B cell (primary cell): ENCODE measurements around the gene CNGA3. TPM values are rescaled to one million over a fixed set of nuclear protein-coding genes. Genes with fewer than 3 reads are reported as not detected.

Experiments used
- ATAC-seq: fragments of 200-7000 bp; cut with Tn5 transposase; one replicate; pipeline ENCODE4 v1.10.0; 2021; ENCODE audit warnings: low read depth, mild to moderate bottlenecking, moderate number of reproducible peaks, moderate library complexity
- CTCF ChIA-PET: fragments of 350-600 bp; sonication (Branson Sonifier 250); formaldehyde crosslinking; loops from one replicate; lab custom pipeline; 2021; ENCODE audit warnings: antibody characterized with exemption, inconsistent platforms; lab: Charles Lee
- POLR2A ChIA-PET: fragments of 350-600 bp; sonication (Branson Sonifier 250); formaldehyde crosslinking; loops from one replicate; lab custom pipeline; 2021; ENCODE audit warnings: antibody characterized with exemption; lab: Charles Lee
- DNase-seq: peaks from one replicate; pipeline ENCODE4 v3.0.0; 2013
- H2AFZ ChIP-seq: 2 replicates; pipeline ENCODE4 v1.6.1; 2012; ENCODE audit warnings: mild to moderate bottlenecking, low read depth, low read length; ENCODE audit not compliant: insufficient read depth, poor library complexity, severe bottlenecking
- H3K27ac ChIP-seq, 2 donors: 1 replicate in 1 of 2; 2 replicates in 1 of 2; pipeline ENCODE4 v1.5.1; 2012 to 2013; ENCODE audit warnings: low read length in 2 of 2, mild to moderate bottlenecking in 2 of 2, moderate library complexity in 1 of 2
- H3K27me3 ChIP-seq, 4 experiments: fragments of 200-600 bp in 1 of 4; sonication (generic) in 1 of 4; replicated peaks in 1 of 4; 1 replicate in 2 of 4; 2 replicates in 2 of 4; pipeline versions ENCODE4 v1.6.1 to v1.7.0; 2013 to 2016; ENCODE audit warnings: low read length in 3 of 4, mild to moderate bottlenecking in 2 of 4, mixed read lengths in 1 of 4, moderate library complexity in 1 of 4; ENCODE audit not compliant: insufficient read depth in 4 of 4, control insufficient read depth in 3 of 4; ENCODE audit errors: control extremely low read depth in 1 of 4
- H3K36me3 ChIP-seq, 2 experiments: replicated peaks in 1 of 2; 1 replicate in 1 of 2; 2 replicates in 1 of 2; pipeline versions ENCODE4 v1.6.1 to v1.7.1; 2013; ENCODE audit warnings: low read length in 1 of 2; ENCODE audit not compliant: insufficient read depth in 2 of 2, control insufficient read depth in 1 of 2; ENCODE audit errors: control extremely low read depth in 1 of 2, extremely low read depth in 1 of 2
- H3K4me1 ChIP-seq, 2 donors: fragments of 200-600 bp in 1 of 2; sonication (generic) in 1 of 2; 1 replicate in 1 of 2; 2 replicates in 1 of 2; pipeline versions ENCODE4 v1.5.1 to v1.6.1; 2013 to 2017; ENCODE audit warnings: low read length in 2 of 2; ENCODE audit not compliant: control insufficient read depth in 2 of 2, insufficient read depth in 2 of 2
- H3K4me2 ChIP-seq: replicated peaks from 2 replicates; pipeline ENCODE3; 2012; ENCODE audit warnings: mild to moderate bottlenecking, low read depth, low read length; ENCODE audit not compliant: poor library complexity, severe bottlenecking
- H3K4me3 ChIP-seq, 5 experiments: fragments of 200-600 bp in 1 of 5; sonication (generic) in 1 of 5; 1 replicate in 3 of 5; 2 replicates in 2 of 5; pipeline versions ENCODE4 v1.5.1 to v1.7.0; 2011 to 2016; ENCODE audit warnings: low read length in 4 of 5, mild to moderate bottlenecking in 4 of 5, low read depth in 2 of 5, control low read depth in 1 of 5, moderate library complexity in 1 of 5; ENCODE audit not compliant: insufficient read depth in 1 of 5; ENCODE audit errors: control extremely low read depth in 1 of 5, extremely low read depth in 1 of 5
- H3K79me2 ChIP-seq: fragments of 200-600 bp; sonication (generic); one replicate; pipeline ENCODE4 v1.6.0; 2016; ENCODE audit warnings: low read length; ENCODE audit not compliant: control insufficient read depth, insufficient read depth
- H3K9ac ChIP-seq: fragments of 200-600 bp; sonication (generic); 2 replicates; pipeline ENCODE4 v1.6.1; 2017; ENCODE audit warnings: mild to moderate bottlenecking, low read length, moderate library complexity
- H3K9me3 ChIP-seq, 3 donors: one replicate each; pipeline versions ENCODE4 v1.6.1 to v1.7.1; 2013; ENCODE audit warnings: low read length in 2 of 3; ENCODE audit not compliant: control insufficient read depth in 2 of 3, insufficient read depth in 1 of 3; ENCODE audit errors: control extremely low read depth in 1 of 3
- H4K20me1 ChIP-seq: 2 replicates; pipeline ENCODE4 v1.6.0; 2012; ENCODE audit warnings: mild to moderate bottlenecking, low read length; ENCODE audit not compliant: insufficient read depth, control insufficient read depth, poor library complexity, severe bottlenecking
- H3K27ac Mint-ChIP-seq: one replicate; pipeline ENCODE4 v1.8.0; 2021; ENCODE audit warnings: mixed read lengths
- H3K27me3 Mint-ChIP-seq: one replicate; pipeline ENCODE4 v1.8.0; 2021; ENCODE audit warnings: mixed read lengths
- H3K4me1 Mint-ChIP-seq: one replicate; pipeline ENCODE4 v1.8.0; 2021; ENCODE audit warnings: mixed read lengths
- H3K4me3 Mint-ChIP-seq: one replicate; pipeline ENCODE4 v1.8.0; 2021; ENCODE audit warnings: mixed read lengths
- H3K9me3 Mint-ChIP-seq: one replicate; pipeline ENCODE4 v1.8.0; 2022; ENCODE audit warnings: mixed read lengths; ENCODE audit not compliant: insufficient read depth
- CTCF ChIP-seq: fragments of 200-600 bp; IDR thresholded peaks from one replicate; pipeline ENCODE4 v1.8.0; 2022; ENCODE audit warnings: antibody characterized with exemption, mild to moderate bottlenecking
- EZH2 ChIP-seq: IDR thresholded peaks from 2 replicates; pipeline ENCODE4 v1.6.1; 2012; ENCODE audit warnings: borderline replicate concordance, low read depth, mild to moderate bottlenecking, moderate library complexity, low read length; ENCODE audit not compliant: insufficient read depth, poor library complexity, severe bottlenecking
- WGBS: methylation state at CpG from one replicate; pipeline ENCODE4 v1.1.5; 2013; ENCODE audit warnings: missing lambda C conversion rate; ENCODE audit not compliant: insufficient coverage; 5-methylcytosine and 5-hydroxymethylcytosine counted together
- intact Hi-C: fragments of 100-400 bp; cut with micrococcal nuclease; formaldehyde crosslinking; loops from one replicate; pipeline ENCODE4 v1.10.0; 2022
- polyA plus RNA-seq: library from polyadenylated mRNA; depleted of rRNA; stranded (reverse); fragments of >200 nt; gene quantifications from 2 replicates; pipeline ENCODE4 v1.2.3, GENCODE V29; 2012
- total RNA-seq, 2 donors: library from RNA; stranded (reverse); fragments of 120-200 nt in 1 of 2; gene quantifications; 1 replicate in 1 of 2; 2 replicates in 1 of 2; pipeline versions ENCODE4 v1.2.3 to v1.2.4, GENCODE V29; 2013 to 2022

Gene CNGA3
- total and polyA plus RNA-seq, 2 donors (not counting 1 experiment from before 2014, with no cell fraction given): not detected

- no peak overlapping the region for H2AFZ ChIP-seq
- H3K4me1 Mint-ChIP-seq: no peaks in the 10 kb centered on the region
- no peak overlapping the region for H3K27ac Mint-ChIP-seq
- no peaks in the 10 kb centered on the region for H4K20me1 ChIP-seq
- CTCF ChIA-PET: no interaction called here
- H3K79me2 ChIP-seq: no peaks in the 10 kb centered on the region
- H3K4me3 Mint-ChIP-seq: no peak overlapping the region
- H3K4me3 ChIP-seq: no peak overlapping the region
- H3K4me1 ChIP-seq: no peaks in the 10 kb centered on the region
- H3K27me3 Mint-ChIP-seq: peaks cover 38% of the 10 kb centered on the region
- H3K4me2 ChIP-seq: no peak overlapping the region
- no peaks in the 10 kb centered on the region for H3K36me3 ChIP-seq
- no peak overlapping the region for H3K9ac ChIP-seq
- no peaks in the 10 kb centered on the region for H3K9me3 Mint-ChIP-seq
- no peaks in the 10 kb centered on the region for H3K9me3 ChIP-seq
- DNase-seq (no peak), ATAC-seq (no peak)
- TF ChIP-seq EZH2 (no peak), CTCF (no peak)
- POLR2A ChIA-PET: no interaction called here
- 84% methylated on average over 2 of the region's 8 CpGs for WGBS
- intact Hi-C loops: no loop called here
- H3K27ac ChIP-seq: no peak overlapping the region
- H3K27me3 ChIP-seq: peaks cover 0 to 3% (median 0%) of the 10 kb centered on the region in 4 experiments
Measured at GRCh38 chr2:98313492-98314250, 32.6 kb upstream of the CNGA3 start.

GRCh38 chr2:98314251-98314650, 32.0 kb upstream of the CNGA3 start:
- no peaks in the 10 kb centered on the region for H3K36me3 ChIP-seq
- no peaks in the 10 kb centered on the region for H4K20me1 ChIP-seq
- H3K4me3 Mint-ChIP-seq: no peak overlapping the region
- H3K27ac Mint-ChIP-seq: no peak overlapping the region
- H3K4me3 ChIP-seq: no peak overlapping the region
- no peak overlapping the region for H3K4me2 ChIP-seq
- DNase-seq (no peak), ATAC-seq (no peak)
- no peaks in the 10 kb centered on the region for H3K79me2 ChIP-seq
- no peak overlapping the region for H2AFZ ChIP-seq
- H3K27ac ChIP-seq: no peak overlapping the region
- H3K27me3 ChIP-seq: peaks cover 0 to 3% (median 0%) of the 10 kb centered on the region in 4 experiments
- no peak for TF ChIP-seq EZH2
- no peak for TF ChIP-seq CTCF
- no peaks in the 10 kb centered on the region for H3K4me1 ChIP-seq
- WGBS: no CpG with 5 or more reads among the region's 4 CpGs
- H3K27me3 Mint-ChIP-seq: peaks cover 37% of the 10 kb centered on the region
- H3K9ac ChIP-seq: no peak overlapping the region
- intact Hi-C loops: no loop called here
- no peaks in the 10 kb centered on the region for H3K4me1 Mint-ChIP-seq
- POLR2A ChIA-PET: no interaction called here
- H3K9me3 Mint-ChIP-seq: peaks cover 4% of the 10 kb centered on the region
- CTCF ChIA-PET: no interaction called here
- H3K9me3 ChIP-seq: no peaks in the 10 kb centered on the region
